AG10803 (cell line): ENCODE results near the gene ASB15.
"Not testable (repeated sequence)": the region's sequence is repeated elsewhere in the genome, so short reads cannot be mapped to it uniquely, and the experiment has no call there.

Experiments
- DNase-seq: peaks from one replicate; pipeline ENCODE4 v3.0.0; 2010; ENCODE audit warnings: low read depth
- H3K4me3 ChIP-seq: 2 replicates; pipeline ENCODE4 v1.5.1; 2011; ENCODE audit warnings: mild to moderate bottlenecking, low read length, control low read depth
- TF ChIP-seq, protein P1 (sequence below): conservative IDR thresholded peaks from 2 replicates; pipeline ENCODE4 v1.5.1; 2011; ENCODE audit warnings: mild to moderate bottlenecking, low read length, control low read depth, inconsistent platforms

The ASB15 gene

DNA sequence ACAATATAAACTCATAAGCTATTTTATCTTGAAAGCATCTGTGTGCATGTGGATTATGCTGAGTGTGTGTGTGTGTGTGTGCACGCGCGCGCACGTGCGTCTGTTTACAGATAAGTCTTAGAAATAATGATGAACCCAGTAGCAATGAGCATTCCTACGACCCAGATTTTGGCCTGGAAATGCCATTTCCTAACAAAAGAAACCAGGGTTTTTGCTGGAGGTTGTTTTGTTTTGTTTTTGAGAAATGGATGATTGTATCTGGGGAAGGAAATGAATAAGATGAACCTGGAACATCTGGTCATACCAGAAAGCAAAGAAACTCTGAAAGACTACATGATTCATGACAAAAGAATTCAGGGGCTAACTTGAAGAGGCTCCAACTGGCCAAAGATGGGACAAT is 31.9 kb downstream of the ASB15 start:
- TF ChIP-seq, protein P1, sequence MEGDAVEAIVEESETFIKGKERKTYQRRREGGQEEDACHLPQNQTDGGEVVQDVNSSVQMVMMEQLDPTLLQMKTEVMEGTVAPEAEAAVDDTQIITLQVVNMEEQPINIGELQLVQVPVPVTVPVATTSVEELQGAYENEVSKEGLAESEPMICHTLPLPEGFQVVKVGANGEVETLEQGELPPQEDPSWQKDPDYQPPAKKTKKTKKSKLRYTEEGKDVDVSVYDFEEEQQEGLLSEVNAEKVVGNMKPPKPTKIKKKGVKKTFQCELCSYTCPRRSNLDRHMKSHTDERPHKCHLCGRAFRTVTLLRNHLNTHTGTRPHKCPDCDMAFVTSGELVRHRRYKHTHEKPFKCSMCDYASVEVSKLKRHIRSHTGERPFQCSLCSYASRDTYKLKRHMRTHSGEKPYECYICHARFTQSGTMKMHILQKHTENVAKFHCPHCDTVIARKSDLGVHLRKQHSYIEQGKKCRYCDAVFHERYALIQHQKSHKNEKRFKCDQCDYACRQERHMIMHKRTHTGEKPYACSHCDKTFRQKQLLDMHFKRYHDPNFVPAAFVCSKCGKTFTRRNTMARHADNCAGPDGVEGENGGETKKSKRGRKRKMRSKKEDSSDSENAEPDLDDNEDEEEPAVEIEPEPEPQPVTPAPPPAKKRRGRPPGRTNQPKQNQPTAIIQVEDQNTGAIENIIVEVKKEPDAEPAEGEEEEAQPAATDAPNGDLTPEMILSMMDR, result no peak
- H3K4me3 ChIP-seq, result no peak overlapping the region
- DNase-seq, result peak; percentile 80

DNA sequence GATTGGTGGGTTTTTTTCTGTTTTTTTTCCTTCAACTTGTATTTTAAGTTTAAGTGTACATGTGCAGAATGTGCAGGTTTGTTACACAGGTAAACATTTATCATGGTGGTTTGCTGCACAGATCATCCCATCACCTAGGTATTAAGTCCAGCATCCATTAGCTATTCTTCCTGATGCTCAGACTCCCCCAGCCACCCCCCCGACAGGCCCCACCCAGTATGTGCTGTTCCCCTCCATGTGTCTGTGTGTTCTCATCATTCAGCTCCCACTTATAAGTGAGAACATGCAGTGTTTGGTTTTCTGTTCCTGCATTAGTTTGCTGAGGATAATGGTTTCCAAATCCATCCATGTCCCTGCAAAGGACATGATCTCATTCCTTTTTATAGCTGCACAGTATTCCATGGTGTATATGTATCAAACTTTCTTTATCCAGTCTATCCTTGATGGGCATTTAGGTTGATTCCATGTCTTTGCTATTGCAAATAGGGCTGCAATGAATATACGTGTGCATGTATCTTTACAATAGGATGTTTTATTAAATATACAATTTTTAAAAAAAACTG is 32.5 kb downstream of the ASB15 start:
- not testable (repeated sequence) for H3K4me3 ChIP-seq, DNase-seq

DNA sequence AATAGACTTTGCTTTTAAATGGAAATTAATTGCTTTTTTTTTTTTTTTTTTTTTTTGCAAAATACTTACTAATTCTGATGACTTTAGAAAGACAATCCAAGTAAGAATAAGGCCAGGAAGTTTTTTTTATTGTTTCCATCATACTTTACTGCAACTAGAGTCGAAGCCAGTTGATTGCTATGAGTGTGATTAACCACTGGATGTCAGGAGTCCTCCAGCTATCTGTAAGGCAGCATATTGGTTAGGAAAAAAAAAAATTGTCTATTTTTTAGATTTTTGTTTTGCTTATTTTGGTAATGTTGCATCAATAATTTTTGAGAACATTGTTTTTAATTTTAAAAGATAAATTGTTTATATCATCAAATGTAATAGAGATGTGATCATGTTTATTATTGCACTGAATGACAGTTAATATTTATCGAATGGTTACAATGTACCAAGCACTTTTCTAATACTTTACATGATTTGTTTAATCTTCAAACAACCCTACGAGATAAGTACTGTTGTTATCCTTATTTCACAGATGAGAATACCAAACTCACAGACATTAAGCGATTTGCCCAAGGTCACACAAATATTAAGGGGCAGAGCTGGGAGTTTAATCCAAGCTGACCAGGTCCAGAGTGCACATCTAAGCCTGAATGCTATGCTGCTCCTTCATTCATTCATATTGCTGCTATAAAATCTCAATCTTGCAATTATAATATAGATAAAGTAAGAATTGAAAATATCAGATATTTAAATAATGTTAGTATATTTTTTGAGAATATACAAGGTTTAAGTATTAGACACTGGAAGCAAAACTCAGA is 34.1 kb downstream of the ASB15 start:
- peak; percentile 49 for DNase-seq

DNA sequence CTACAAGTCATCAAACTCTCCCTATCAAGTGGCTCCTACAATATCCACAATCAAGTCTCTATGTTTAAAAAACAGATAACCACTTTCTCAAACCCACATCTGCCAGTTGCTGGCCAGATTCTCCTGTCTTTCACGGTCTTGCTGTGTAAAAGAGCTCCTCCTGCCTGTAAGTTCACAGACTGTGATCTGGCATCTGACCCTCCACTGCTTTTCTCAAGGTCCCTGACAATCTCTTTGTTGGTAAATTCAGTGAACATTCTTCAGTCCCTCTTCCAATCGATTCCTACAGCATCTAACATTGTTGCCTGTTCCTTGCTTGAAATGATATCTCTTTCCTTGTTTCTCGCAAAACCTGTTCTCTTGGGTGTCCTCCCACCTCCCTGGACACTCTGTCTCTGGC is 35.6 kb downstream of the ASB15 start:
- no peak for DNase-seq

More for the DNA sequence above, 34.1 kb downstream of the ASB15 start:
- TF ChIP-seq, protein P1, result peak; percentile 77
- H3K4me3 ChIP-seq, result no peak overlapping the region

DNA sequence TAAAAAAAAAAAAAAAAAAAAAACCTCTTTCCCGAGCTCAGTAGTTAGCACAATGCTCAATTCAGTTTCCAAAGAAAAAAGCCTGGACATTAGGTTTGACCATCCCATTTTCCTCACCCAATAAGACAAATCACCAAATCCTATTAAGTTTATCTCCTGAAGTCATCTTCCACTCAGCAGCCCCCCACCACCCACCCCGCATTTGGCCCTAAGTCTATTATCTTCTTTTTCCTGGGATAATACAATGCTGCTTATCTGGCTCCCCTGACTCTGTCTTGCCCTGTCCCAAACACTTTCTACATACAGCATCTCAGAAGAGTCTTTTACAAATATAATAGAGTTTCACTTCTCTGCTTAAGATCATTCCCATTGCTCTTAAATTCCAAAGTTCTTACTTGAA is 36.3 kb downstream of the ASB15 start:
- no peak for DNase-seq
- no peak overlapping the region for H3K4me3 ChIP-seq
- TF ChIP-seq, protein P1, result no peak

More for the DNA sequence above, 35.6 kb downstream of the ASB15 start:
- H3K4me3 ChIP-seq, result no peak overlapping the region
- TF ChIP-seq, protein P1, result 0 out of 2 replicates have a peak, but pooled peaks have one; percentile 5

DNA sequence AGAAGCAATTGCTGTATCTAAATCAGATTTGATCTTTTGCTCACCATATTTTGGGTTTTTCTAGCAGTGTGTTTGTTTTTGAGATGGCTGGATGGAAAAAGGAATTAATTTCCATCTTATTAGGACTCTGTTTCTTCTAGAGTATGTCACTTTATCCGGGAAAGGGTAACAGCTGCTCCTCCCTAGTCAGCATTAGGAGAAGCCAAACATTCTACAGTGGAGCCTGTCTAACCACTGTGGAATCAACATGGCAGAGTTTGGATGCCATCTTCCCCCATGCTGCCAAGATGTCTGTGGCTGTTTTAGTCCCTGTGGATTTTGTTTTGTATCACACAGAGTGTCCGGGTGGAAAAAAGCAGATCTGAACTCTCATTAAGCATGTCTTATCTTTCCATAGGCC is 38.0 kb downstream of the ASB15 start:
- DNase-seq, result no peak
- H3K4me3 ChIP-seq, result no peak overlapping the region
- TF ChIP-seq, protein P1, result no peak

DNA sequence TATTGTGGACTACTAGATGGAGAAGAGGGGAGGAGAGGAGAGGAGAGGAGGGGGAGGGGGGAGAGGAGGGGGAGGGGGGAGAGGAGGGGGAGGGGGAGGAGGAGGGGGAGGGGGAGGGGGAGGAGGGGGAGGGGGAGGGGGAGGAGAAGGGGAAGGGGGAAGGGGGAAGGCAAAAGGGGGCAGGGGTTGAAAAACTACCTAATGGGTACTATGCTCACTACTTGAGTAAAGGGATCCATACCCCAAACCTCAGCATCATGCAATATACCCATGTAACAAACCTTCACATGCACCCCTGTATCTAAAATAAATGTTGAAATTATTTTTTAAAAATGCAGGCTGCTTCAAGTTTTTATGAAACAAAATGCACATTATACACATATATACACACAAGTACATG is 39.0 kb downstream of the ASB15 start:
- DNase-seq, result no peak
- no peak overlapping the region for H3K4me3 ChIP-seq
- TF ChIP-seq, protein P1, result no peak
